Panc1 (cell line): ENCODE data around the gene PTPRA.
"Not testable (repeated sequence)": the region's sequence is repeated elsewhere in the genome, so short reads cannot be mapped to it uniquely, and the experiment has no call there.

Source experiments
- POLR2AphosphoS5 ChIP-seq: IDR thresholded peaks from 2 replicates; pipeline ENCODE4 v1.6.1; 2012; ENCODE audit warnings: mild to moderate bottlenecking, low read depth, low read length, moderate library complexity
- SIN3A ChIP-seq: IDR thresholded peaks from 2 replicates; pipeline ENCODE4 v1.6.1; 2012; ENCODE audit warnings: low read depth, mild to moderate bottlenecking, low read length, moderate library complexity, borderline replicate concordance; ENCODE audit not compliant: insufficient read depth
- TF ChIP-seq, protein P1 (sequence below): fragments of 450-650 bp; IDR thresholded peaks from 2 replicates; pipeline ENCODE4 v1.5.1; 2017; ENCODE audit warnings: mild to moderate bottlenecking
- TF ChIP-seq, protein P2 (sequence below), 2 experiments: IDR thresholded peaks; 2 replicates each; pipeline ENCODE4 v1.6.1; 2011 to 2012; ENCODE audit warnings: low read depth in 2 of 2, control low read depth in 1 of 2, low read length in 1 of 2, mild to moderate bottlenecking in 1 of 2, moderate library complexity in 1 of 2; ENCODE audit not compliant: insufficient read depth in 1 of 2

DNA sequence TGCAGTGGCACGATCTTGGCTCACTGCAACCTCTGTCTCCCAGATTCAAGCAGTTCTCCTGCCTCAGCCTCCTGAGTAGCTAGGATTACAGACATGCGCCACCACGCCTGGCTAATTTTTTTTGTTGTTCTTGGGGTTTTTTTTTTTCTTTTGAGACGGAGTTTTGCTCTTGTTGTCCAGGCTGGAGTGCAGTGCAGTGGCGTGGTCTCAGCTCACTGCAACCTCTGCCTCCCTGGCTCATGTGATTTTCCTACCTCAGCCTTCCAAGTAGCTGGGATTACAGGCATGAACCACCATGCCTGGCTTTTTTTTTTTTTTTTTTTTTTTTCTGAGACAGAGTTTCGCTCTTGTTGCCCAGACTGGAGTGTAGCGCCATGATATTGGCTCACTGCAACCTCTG lies 42.1 kb upstream of the PTPRA start:
- TF ChIP-seq, protein P1, sequence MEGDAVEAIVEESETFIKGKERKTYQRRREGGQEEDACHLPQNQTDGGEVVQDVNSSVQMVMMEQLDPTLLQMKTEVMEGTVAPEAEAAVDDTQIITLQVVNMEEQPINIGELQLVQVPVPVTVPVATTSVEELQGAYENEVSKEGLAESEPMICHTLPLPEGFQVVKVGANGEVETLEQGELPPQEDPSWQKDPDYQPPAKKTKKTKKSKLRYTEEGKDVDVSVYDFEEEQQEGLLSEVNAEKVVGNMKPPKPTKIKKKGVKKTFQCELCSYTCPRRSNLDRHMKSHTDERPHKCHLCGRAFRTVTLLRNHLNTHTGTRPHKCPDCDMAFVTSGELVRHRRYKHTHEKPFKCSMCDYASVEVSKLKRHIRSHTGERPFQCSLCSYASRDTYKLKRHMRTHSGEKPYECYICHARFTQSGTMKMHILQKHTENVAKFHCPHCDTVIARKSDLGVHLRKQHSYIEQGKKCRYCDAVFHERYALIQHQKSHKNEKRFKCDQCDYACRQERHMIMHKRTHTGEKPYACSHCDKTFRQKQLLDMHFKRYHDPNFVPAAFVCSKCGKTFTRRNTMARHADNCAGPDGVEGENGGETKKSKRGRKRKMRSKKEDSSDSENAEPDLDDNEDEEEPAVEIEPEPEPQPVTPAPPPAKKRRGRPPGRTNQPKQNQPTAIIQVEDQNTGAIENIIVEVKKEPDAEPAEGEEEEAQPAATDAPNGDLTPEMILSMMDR: not testable (repeated sequence)
- not testable (repeated sequence) for TF ChIP-seq POLR2AphosphoS5, SIN3A
- TF ChIP-seq, protein P2, sequence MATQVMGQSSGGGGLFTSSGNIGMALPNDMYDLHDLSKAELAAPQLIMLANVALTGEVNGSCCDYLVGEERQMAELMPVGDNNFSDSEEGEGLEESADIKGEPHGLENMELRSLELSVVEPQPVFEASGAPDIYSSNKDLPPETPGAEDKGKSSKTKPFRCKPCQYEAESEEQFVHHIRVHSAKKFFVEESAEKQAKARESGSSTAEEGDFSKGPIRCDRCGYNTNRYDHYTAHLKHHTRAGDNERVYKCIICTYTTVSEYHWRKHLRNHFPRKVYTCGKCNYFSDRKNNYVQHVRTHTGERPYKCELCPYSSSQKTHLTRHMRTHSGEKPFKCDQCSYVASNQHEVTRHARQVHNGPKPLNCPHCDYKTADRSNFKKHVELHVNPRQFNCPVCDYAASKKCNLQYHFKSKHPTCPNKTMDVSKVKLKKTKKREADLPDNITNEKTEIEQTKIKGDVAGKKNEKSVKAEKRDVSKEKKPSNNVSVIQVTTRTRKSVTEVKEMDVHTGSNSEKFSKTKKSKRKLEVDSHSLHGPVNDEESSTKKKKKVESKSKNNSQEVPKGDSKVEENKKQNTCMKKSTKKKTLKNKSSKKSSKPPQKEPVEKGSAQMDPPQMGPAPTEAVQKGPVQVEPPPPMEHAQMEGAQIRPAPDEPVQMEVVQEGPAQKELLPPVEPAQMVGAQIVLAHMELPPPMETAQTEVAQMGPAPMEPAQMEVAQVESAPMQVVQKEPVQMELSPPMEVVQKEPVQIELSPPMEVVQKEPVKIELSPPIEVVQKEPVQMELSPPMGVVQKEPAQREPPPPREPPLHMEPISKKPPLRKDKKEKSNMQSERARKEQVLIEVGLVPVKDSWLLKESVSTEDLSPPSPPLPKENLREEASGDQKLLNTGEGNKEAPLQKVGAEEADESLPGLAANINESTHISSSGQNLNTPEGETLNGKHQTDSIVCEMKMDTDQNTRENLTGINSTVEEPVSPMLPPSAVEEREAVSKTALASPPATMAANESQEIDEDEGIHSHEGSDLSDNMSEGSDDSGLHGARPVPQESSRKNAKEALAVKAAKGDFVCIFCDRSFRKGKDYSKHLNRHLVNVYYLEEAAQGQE (IDR thresholded peaks at IDR 0.05; ENCODE audit: insufficient read depth in 1 of 2, low read depth in 2 of 2, low read length in 1 of 2): not testable (repeated sequence)
